Posterior vena cava (tissue), 2 donors: ENCODE measurements around the gene WDR53. TPM values are rescaled to one million over a fixed set of nuclear protein-coding genes. Genes with fewer than 3 reads are reported as not detected.
"Not testable (repeated sequence)": the region's sequence is repeated elsewhere in the genome, so short reads cannot be mapped to it uniquely, and the experiment has no call there.

ENCODE experiments used
- DNase-seq: peaks from one replicate; pipeline ENCODE4 v3.0.0-alpha.2; 2020; ENCODE audit warnings: low spot score
- intact Hi-C, 2 donors: fragments of 100-400 bp; cut with DNase I; formaldehyde crosslinking; loops; one replicate each; pipeline versions ENCODE4 v1.14.1 to v1.14.2; 2022 to 2023
- total RNA-seq, 2 donors: library from RNA; stranded (reverse); fragmentation: NEBNext Ultra II Directional; extraction: Animal tissue kit (Norgen Biotek cat#: 25700); gene quantifications; one replicate each; pipeline ENCODE4 v1.2.1, GENCODE V29; 2021
- donor health status: DM: yes; HTN: yes; CAD: no.
- donor health status: DM: yes; HTN: yes; CAD: no.

Gene WDR53
- total RNA-seq, 2 donors from 2014 or later, result 8.1 to 10.3 TPM

DNA sequence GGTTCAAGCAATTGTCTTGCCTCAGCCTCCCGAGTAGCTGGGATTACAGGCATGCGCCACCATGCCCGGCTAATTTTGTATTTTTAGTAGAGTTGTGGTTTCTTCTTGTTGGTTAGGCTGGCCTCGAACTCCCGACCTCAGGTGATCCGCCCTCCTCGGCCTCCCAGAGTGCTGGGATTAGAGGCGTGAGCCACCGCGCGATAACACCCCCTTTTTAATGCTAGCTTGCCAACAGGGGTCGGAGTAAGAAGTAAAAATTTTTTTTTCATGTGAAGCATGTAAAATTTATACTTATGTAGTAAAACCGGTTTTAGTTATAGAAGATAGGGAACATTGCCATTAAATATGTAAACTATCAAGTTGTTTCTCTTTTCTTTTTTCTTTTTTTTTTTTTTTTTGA is 2.0 kb upstream of the WDR53 start:
- DNase-seq, intact Hi-C loops: not testable (repeated sequence)

DNA sequence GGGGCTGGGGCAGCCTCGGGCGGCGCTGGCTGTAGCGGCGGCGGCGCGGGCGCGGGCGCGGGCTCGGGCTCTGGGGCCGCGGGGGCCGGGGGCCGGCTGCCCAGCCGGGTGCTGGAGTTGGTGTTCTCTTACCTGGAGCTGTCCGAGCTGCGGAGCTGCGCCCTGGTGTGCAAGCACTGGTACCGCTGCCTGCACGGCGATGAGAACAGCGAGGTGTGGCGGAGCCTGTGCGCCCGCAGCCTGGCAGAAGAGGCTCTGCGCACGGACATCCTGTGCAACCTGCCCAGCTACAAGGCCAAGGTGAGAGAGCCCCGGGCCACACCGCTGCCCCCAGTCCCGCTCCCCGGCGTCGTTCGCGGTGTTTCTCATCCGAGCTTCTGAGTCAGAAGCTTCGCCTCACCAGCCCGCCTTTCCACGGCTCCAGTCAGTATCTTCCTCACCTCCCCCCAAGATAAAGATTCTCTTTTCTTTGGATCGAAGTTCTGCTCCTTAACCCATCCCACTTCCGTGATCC is 706 bp upstream of the WDR53 start:
- DNase-seq, result peak; percentile 80
- intact Hi-C loops, result no loop called here

GRCh38 chr3:196563721-196564225 is 4.6 kb downstream of the WDR53 start:
- intact Hi-C loops, result no loop called here
- DNase-seq, result no peak

DNA sequence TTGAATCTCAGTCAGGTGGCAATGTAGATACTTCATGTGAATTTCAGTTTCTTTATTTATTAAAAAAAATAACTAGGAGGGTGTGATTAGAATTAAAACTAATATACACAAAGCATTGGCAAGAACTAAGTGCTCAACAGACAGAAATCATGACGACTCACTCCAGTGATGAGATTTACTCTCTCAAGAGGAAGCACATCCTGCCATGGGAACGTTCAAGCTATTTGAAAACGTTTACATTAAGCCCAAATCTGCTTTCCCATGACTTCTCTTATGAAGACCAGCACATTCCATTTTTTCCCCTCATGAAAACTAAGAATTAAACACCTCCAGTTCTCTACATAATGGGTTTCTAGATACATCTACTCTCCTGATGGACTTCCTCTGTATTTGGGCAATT is 8.5 kb downstream of the WDR53 start:
- intact Hi-C loops, result no loop called here
- no peak for DNase-seq

DNA sequence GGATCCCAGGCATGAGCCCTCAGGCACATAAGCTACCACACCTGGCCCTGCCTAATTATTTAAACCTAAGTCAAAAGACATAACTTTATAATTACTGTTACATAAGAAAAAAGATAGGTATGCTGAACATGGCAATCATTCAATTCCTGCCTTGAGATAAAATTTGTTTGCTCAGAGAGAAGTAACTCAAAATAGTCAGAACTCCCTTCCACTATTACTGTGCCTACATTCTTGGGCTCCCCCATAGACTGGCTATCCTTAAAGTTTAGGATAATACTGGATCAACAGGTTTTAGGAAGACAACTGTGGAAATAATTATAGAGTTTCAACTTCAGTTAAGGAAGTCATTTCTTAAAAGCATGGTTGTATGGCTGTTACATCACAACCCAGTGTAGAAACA is 9.9 kb downstream of the WDR53 start:
- DNase-seq, result no peak
- intact Hi-C loops, result no loop called here

DNA sequence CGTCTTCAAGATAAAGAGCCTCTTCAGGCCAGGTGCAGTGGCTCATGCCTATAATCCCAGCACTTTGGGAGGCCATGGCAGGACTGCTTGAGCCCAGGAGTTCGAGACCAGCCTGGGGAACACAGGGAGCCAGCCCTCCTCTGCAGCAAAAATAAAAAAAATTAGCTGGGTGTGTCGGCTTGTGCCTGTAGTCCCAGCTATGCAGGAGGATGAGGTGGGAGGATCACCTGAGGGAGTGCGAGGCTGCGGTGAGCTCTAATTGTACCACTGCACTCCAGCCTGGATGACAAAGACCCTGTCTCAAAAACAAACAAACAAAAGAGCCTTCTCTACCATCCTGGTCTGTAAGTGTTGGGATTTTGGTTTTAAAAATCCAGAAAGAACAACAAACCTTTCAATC is 11.1 kb downstream of the WDR53 start:
- intact Hi-C loops, result no loop called here
- no peak for DNase-seq

DNA sequence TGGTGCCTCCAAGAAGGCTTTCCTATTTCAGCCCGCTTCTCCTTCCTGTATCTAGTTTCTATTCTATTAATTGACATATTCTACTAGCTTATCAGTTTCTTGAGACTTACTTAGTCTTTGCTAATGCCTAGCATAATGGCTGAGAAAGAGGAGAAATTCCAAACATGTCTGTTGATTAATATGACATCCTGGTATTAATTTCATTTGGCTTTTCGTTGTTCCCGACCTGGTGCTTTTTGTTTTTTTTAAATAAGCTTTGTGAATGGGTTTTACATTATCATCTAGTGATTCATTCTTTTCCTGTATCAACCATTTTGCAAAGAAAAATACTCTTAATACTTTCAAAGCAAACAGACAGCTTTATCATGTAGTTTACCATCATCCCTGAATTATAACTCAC is 13.1 kb downstream of the WDR53 start:
- no peak for DNase-seq
- intact Hi-C loops, result no loop called here

GRCh38 chr3:196554205-196554604 is 14.1 kb downstream of the WDR53 start:
- intact Hi-C loops, result no loop called here
- no peak for DNase-seq

DNA sequence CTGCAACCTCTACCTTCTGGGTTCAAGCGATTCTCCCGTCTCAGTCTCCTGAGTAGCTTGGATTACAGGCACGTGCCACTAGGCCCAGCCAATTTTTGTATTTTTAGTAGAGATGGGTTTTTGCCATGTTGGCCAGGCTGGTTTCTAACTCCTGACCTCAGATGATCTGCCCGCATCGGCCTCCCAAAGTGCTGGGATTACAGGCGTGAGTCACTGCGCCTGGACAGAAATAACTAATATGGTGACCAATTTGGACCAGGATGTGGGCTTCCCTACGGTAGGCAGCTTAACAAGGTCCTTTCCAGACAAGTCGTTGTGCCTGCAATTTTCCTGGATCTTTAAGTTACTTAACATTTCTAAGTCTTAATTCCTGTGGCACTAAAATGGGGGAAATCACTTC is 14.8 kb downstream of the WDR53 start:
- intact Hi-C loops, result no loop called here
- DNase-seq, result no peak

GRCh38 chr3:196552253-196552652 is 16.1 kb downstream of the WDR53 start:
- no peak for DNase-seq
- intact Hi-C loops, result no loop called here

DNA sequence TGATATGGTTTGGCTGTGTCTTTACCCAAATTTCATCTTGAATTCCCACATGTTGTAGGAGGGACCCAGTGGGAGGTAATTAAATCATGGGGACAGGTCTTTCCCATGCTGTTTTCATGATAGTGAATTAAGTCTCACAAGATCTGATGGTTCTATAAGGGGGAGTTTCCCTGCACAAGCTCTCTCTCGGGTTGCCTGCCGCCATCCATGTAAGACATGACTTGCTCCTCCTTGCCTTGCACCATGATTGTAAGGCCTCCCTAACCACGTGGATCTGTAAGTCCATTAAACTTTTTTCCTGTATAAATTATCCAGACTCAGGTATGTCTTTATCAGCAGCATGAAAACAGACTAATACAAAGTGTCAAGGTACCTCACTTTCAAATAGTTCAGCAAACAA is 18.2 kb downstream of the WDR53 start:
- DNase-seq, intact Hi-C loops: not testable (repeated sequence)

- intact Hi-C loops, DNase-seq: not testable (repeated sequence)
Measured at GRCh38 chr3:196549312-196549711, 19.0 kb downstream of the WDR53 start.

DNA sequence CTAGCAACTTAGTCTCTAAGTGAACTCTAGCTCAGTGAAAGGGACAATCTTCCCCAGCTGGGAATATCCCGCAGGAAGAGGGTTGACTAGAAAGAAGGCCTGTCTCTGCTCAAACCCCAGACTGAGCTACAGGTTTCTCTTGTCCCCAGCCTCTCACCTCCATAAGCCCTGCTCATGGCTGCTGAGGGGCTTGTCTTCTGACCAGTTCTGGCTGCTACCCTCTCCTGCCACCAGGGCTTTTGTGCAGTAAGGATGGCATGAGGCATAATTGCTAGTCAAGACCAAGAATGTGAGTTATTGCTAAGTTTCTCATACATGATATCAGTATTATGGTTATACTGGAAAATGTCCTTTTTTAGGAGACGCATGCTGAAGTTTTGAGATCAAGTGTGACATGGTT is 21.3 kb downstream of the WDR53 start:
- no peak for DNase-seq
- intact Hi-C loops, result no loop called here

- intact Hi-C loops, result no loop called here
- DNase-seq, result no peak
Measured at GRCh38 chr3:196546537-196546936, 21.8 kb downstream of the WDR53 start.

- DNase-seq, result no peak
- intact Hi-C loops, result no loop called here
Measured at GRCh38 chr3:196544491-196544992, 23.8 kb downstream of the WDR53 start.

- intact Hi-C loops, result loop anchor here in 1 of 2 donors (2.0 kb wide), 1 partner anchor 31 kb away; no protein-coding TSS in a partner anchor
Measured at GRCh38 chr3:196541684-196542445, 26.5 kb downstream of the WDR53 start.

DNA sequence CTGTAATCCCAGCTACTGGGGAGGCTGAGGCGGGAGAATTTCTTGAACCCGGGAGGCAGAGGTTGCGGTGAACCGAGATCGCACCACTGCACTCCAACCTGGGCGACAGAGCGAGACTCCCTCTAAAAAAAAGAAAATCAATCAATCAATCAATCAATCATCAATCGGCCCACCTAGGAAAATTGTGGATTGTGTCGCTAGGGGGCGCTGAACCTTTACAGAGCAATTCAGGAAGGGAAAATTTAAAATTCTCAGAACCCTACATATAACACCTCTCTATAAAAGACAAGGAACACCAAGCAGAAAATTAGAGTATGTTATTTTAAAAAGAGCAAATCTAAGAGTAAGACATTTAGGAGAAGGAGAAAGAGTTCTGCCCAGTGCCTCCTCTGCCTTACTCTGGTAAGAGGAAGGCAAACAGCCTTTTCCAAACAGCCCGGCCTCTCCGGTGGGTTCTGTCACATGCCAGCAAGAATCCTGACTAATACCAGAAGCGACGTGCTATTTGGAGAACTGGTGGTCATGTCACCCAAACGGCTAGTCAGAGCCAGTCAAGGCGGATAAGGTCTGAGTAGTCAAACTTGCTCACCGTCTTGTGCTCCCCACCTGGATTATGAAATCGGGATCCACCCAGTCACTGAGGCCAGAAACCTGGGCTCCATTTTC is 30.9 kb downstream of the WDR53 start:
- DNase-seq, result no peak
- intact Hi-C loops, result no loop called here

More at GRCh38 chr3:196541684-196542445, 26.5 kb downstream of the WDR53 start:
- DNase-seq, result no peak

- intact Hi-C loops, result no loop called here
Measured at GRCh38 chr3:196533260-196533681, 35.1 kb downstream of the WDR53 start.

DNA sequence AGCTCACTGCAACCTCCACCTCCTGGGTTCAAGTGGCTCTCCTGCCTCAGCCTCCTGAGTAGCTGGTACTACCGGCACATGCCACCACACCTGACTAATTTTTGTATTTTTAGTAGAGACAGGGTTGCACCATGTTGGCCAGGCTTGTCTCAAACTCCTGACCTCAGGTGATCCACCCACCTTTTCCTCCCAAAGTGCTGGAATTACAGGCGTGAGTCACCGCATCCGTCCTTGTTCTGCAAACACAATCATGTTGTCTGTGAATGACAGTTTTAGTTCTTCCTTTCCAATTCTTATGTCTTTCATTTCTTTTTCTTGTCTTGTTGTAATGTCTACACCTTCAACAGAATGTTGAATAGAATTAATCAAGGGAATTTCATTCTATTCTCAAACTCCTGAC is 36.9 kb downstream of the WDR53 start:
- intact Hi-C loops, result no loop called here
- no peak for DNase-seq

More at GRCh38 chr3:196533260-196533681, 35.1 kb downstream of the WDR53 start:
- no peak for DNase-seq

- intact Hi-C loops, result loop anchor here (10.0 kb wide), 2 partner anchors 254 to 274 kb away; no protein-coding TSS in a partner anchor
Measured at GRCh38 chr3:196528639-196529233, 39.6 kb downstream of the WDR53 start.

More at GRCh38 chr3:196528639-196529233, 39.6 kb downstream of the WDR53 start:
- DNase-seq, result peak; percentile 92
